Measurements from ENCODE around the gene C6.
"Not testable (repeated sequence)": the region's sequence is repeated elsewhere in the genome, so short reads cannot be mapped to it uniquely, and the experiment has no call there.

The C6 gene

DNA sequence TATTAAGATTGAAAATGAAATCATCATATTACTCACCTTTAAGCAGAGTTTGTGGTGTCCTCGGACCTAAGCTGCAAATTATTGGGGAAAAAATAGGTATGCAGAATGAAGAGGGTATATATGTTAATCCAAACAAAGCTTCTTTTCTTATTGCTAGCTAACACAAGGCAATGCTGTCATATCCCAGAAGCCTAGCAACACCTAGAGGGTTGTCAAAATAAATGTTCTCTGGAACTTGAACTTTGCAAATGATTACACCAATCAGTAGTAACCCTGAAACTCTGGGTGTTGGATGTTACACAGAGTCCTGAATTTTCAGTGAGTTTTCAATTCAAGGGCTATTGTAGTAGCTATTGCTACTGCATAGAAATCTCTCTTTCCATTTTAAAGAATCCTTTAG, at the start of gene C6:
Gene C6, minus strand, starts transcription at position 193 of the 400 bp plus-strand sequence. CDS start 10,302 bp downstream, outside the sequence.
- DNase-seq, result no peak

DNA sequence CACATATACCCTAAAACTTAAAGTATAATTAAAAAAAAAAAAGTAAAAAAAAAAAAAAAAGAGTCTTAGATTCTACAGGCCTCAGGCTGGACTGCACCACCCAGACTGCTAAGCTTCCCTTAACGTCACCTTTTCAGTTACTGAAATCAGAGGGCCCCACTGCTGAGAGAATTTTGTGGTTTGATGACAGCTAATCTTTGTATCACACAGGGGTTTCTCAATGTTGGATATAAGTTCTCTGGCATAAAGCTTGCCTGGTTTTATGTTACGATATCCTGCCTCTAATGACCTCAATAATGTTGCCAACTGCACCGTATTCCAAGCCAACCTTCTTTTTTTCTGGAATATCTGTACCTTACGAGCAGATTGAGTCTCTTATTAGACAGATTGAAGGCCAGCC, 43.1 kb upstream of the C6 start:
- DNase-seq, result no peak

DNA sequence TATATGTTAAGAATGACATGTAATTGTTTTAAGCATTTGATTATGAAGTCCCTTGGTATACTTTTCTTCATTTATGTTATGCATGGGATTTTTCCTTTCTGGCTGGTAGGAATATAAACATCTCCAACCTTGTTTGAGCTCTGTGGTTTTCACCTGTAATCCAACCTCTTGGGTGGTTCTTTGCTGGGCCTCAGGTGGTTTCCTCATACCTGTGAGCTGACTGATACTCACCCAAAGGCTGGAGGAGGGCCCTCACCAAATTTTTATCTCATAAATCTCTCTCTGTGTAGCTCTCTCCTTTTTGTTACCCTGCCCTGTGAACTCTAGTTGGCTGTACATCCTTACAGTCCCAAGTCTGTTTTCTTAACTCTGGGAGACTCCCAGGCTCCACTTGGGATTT, 39.8 kb upstream of the C6 start:
- no peak for DNase-seq

DNA sequence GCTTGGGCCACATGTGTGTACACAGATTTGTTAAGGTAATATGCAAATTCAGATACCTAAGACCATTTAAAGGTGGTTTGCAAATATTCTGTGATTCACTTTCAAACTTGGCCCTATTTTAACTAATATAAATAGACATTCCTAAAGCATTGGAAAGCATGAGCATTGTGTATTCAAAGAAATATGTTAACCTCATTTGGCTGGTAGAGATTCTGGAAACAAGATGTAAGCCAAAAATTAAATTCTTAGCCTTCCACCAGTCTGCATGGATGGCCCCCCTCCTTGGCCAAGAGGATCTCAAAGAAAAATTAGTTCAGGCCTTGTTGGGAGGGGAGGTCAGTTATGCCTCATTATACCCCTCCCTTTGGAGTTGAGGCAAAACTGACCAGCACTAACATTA, 38.7 kb upstream of the C6 start:
- DNase-seq, result no peak

DNA sequence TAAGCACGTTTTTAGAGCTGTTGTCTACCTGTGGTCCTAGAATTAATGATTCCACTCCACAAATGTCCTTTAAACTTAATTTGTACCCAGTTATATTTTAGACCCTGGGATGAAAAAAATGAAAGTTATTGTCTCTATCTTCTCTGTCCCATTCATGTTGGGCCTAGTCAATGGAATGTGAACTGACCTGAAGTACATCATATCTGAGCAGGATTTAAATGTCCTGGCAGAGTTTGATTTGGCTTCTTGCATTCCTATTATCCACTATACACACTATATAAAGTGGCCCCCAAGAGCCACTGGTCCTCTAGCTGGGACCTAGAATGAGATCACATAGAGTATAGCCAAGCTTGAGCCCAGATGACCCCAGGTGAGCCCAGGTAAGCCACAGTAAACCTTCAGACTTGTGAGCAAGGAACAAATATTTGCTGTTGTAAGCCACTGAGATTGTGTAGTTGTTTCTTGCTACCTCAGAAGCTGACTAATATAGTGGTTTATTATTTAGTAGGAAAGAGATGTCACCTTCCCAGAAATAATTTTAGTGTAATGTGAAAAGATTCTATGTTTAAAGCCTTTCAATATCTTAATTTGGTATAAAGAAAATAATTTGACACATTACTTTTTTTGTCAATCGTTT, 37.1 kb upstream of the C6 start:
- DNase-seq, result no peak

DNA sequence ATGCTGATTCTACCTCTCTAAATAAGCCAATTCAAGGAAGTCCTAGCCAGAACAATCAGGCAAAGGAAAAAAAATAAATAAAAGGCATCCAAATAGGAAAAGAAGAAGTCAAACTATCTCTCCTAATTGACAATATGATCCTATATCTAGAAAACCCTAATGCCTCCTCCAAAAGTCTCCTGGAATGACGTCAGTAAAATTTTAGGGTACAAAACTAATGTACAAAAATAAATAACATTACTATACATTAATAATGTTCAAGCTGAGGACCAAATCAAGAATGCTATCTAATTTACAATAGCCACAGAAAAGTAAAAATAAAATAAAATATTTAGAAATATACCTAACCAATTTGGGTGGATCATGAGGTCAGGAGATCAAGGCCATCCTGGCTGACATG, 33.8 kb upstream of the C6 start:
- no peak for DNase-seq

DNA sequence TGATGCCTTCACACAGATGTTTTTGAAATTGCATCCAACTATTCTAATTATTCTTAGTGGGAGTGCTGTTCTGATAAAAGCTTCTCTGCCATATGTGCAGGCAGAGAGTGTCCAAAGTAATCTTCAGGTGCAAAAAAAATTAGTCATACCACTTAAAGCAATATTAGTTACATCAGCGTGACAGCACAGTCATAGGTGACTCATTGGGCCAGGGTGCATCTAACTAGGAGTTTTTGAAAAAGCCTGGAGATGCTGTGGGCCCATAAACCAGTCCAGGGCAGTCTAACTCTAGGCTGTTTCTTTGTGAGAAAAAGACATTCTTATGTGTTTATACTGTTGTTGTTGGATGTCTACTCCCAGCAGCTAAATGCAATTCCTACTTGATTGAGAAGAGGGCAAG, 33.0 kb upstream of the C6 start:
- no peak for DNase-seq

DNA sequence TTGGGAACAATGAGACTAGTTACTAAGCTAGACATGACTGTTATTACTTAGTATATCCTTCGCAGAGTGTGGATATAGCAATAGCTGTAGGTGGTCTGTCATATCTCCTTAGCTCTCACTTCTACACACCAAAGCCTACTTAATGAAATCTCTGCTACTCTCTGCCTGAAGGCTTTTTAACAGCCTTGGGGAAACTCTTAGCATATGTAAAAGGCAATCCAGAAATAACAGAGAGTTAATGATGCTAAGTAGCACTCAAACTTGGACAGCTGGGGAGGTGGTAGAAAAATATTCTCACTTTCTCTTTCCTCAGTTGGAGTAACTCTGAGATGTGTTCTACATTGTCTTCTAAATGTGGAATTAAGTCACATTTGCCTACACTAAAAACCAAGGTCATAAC, 30.2 kb upstream of the C6 start:
- no peak for DNase-seq

DNA sequence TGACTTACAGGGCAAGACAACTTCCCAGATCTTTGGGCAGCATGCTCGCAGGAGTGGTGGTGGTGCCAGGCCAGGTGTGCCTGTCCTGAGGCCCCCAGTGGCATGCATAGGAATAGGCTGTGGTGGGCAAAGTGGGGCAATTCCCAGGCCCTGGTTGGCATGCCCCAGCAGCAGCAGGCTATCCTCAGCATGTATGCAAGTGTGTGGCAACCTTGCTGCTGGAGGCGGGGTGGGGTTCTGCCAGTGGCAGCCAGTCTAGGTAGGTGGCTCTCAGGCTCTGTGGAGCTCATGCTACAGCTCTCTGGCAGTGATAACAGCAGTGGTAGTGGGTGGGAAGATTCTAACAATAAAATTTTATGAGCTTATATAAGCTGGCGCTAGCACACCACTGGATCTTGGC, 27.7 kb upstream of the C6 start:
- no peak for DNase-seq

DNA sequence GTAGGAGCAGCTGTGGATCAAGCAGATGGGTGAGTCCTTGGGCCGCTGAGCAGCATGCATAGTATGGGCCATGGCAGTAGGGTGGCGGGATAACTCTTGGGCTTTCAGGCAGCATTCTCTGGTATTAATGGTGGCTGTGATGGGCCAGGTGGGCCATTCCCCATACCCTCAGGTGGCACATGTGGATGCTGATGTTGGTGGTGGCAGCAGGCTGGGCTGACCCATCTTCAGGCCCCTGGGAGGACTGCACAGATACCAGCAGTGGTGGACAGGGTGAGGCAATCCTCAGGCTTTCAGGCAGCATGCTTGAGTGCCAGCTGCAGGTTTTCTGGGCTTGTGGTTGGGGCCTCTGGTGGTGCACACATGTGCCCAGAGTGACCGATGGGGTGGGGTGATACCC, 27.1 kb upstream of the C6 start:
- no peak for DNase-seq

DNA sequence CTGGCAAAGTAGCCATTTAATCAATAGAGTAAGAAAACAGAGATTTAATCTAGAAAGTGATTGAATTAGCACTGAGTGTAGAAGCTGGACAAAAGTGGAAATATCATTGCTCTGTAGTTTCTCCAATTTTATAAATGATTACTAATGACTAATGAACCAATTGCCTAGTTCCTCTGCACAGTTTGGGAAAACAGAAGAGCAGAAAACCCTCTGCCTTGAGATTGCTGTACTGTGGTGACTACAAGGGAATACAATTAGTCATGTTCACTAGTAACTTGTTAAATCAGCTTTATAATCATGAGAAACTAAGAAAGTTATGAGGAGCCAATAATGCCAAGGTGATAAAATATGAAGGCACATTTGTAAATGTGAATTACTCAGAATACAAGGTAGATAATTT, 21.1 kb upstream of the C6 start:
- DNase-seq, result no peak

DNA sequence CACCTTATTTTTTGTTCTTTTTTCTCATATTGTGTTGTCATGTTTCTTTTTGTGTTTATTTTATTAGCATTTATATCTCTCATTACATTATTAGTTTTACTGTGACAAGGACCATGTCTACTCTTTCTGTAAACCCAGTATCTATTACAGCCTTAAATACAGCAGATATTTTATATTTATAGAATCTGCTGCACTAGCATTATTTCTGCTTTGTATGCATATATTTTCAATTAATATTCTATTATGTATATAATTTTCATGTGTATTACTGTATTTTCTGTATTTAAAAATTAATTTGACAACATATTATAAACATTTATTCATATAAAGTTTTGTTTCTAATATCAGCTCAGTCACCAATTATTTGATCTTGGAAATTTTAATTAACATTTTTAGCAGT, 19.5 kb upstream of the C6 start:
- DNase-seq, result no peak

DNA sequence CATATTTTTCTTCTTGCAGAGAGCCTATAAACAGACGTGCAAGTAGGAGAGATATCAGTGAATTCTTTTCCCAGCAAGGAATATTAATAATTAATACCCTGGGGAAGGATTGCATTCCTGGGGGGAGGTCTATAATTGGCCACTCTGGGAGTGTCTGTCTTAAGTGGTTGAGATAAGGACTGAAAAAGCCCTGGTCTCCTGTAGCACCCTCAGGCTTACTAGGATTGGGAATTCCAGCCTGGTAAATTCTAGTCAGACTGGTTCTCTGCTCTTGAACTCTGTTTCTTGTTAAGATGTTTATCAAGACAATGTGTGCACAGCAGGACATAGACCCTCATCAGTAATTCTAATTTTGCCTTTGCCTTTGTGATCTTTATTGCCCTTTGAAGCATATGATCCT, 16.9 kb upstream of the C6 start:
- not testable (repeated sequence) for DNase-seq

DNA sequence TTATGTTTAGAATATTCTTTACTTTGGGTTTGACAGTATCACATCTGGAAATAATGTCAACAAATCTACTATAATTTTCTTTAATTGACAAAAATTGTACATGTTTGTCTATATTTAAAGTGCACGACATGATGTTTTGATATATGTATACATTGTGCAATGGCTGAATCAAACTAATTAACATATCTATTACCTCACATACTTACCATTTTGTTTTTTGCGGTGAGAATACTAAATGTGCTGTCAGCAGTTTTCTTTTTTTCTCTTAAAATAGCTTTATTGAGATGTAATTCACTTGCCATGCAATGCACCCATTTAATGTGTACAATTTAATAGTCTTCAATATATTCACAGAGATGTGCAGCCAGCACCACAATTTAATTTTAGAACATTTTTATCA, 10.6 kb upstream of the C6 start:
- DNase-seq, result no peak

DNA sequence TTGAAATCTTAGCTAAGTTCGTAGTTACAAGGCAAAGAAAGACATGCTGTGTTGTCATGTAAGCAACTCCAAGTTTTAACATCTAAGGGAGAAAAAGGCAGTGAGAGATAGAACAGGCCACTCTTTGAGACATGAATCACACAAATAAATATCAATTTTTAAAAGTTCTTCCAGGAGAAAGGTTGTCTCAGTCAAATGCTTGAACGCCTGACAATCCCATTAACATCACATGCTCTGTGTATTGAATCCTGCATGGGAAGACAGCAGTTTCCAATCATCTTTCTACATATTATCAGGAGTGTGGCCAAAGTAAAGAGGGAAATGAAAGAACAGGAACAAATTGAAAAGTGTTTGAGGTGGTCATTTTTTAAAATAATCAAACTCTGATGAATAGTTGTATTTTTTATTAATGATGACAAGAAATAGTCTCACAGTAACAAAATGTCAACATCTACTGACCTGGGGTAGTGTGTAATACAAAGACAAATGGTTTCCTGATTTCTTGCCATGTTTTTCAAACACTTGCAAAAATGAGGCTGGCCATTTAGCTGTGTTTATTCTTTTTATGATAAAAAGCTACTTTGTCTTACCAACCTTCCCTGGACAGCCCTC, 6.4 kb upstream of the C6 start:
- no peak for DNase-seq

DNA sequence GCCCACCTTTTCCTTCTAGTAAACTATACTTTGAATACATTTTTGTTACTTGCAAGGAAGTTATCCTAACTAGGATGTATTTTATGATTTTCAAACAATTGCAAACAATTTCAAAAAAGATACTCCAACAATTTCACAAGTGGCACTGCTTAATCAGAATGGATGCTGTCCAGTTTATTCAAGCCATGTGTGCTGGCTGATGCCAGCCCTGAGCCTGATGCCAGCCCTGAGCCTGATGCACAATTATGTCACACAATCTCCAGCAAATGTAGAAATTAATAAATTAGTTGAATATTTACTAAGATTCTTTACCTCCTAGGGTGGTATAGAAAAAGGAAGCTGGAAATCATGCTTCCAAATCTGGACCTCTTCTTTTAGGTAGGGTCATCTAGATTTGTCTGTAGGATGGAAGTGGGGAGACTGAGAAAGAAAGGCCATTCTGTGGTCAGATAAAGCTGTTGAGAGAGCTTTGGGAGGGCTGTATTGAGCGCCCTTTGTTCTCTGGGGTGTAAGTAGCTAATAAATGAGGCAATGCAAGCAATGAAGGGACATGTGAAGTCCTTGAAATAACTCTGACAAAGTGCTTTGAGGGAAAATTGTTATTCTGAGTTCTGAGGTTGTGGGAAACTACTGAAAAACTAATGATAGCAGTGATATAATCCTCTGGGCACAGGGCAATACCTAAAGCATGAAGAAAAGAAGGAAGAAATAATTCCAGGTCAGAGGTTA, 5.8 kb upstream of the C6 start:
- DNase-seq, result no peak

DNA sequence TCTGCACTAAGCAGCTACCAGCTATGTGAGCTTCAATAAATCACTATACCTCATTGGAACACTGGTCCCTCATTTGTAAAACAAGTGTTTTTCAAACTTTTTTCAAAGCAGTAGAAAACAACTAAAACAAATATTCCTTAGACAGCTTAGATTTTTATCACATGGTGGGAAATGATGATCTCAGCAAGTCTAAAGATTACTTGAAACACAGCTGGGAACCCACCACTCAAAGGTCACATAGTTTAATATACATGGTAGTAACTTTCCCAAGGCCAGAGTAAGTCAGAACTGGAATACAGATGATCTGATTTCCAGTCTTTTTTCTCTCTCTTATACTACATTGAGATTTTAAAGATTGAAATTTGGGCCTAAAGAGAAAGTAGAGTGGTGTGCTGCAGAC, 850 bp upstream of the C6 start:
- no peak for DNase-seq

DNA sequence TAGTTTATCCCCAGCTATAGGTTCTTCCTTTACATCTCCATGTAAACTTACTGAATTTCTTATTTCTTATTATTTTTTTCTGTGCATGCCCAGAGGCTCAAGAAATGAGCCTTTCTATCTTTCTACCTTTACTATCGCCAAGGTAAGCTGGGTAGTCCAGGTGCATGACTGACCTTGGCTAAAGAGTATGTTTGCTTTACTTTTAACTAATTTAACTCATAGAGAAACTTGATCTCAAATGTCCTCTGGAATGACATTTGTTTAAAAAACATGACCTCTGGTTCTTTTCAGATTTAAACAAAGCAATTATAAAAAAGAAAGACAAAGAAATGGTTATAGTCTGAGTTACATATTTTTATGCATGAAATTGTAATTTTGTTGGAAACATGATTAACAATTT, 397 bp downstream of the C6 start:
- DNase-seq, result no peak

DNA sequence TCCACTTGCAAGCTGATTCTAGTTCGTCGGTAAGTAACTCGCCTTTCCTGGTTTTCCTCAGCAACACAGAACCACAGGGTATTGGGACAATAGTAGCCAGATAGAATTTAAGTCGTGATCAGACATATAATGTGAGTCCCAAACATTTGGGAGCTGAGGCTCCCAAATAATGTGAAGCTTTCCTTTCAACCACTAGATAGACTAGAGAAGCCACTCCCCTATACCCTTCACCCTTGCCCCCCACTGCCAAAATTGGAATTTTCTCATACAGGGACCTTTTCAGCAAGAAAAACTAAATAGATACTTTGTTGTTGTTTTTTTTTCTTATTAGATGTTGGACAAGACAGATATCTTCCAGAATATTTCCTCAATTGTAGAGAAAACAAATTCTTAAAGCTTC, 1.9 kb downstream of the C6 start:
- DNase-seq, result no peak

DNA sequence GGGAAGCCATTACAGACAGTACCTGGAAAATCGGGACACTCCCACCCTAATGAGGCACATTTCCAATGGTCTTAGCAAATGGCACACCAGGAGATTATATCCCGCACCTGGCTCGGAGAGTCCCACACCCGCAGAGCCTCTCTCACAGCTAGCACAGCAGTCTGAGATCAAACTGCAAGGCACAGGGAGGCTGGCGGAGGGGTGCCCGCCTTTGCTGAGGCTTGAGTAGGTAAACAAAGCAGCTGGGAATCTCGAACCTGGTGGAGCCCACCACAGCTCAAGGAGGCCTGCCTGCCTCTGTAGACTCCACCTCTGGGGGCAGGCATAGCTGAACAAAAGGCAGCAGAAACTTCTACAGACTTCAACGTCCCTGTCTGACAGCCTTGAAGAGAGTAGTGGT, 7.9 kb downstream of the C6 start:
- not testable (repeated sequence) for DNase-seq

DNA sequence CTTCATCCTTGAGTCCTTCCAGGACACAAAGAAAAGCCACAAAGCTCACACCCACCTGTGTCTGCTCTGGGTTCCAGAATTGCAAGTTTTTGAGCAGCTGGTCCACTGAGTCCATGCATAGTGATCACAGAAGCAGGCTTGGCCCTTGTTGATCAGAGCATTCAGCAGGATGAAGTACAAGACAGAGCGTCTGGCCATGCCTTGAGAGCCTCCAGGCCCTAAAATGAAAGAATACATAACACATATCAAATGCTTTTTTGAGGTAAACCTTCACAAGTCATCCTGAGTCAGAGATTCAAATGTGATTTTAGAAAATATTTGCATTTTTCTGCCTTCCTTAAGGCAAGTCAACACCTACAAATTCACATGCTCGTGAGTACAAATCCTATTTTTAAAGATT, 10.3 kb downstream of the C6 start:
- DNase-seq, result no peak

DNA sequence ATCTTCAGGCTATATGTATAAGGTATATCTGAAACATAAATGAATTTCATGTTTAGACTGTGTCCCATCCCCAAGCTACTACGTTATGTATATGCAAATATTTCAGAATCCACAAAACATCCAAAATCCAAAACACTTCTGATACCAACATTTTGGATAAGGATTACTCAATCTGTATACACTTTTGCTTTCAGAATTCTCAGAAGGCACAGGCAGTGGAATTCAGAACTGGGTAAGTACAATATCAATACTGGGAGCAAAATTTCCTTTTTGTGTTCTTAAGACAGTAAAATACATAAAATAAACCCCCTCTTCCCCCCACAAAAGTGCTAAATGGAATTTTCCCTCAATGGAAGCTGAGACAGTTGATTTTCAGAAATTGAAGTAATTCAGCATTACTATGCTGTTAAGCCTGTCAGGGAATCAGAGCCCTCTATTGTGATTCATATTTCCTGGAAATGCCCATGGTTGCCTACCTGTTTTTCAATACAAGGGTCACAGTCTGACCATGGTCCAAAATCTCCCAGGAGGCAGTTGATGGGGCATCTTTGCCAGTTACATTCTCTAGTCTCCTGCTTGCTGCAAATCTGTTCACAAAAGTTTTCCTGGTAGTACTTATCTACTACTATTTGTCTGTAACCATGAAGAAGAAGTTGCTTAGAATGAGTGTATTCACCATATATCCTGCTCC, 12.1 kb downstream of the C6 start:
- DNase-seq, result no peak

DNA sequence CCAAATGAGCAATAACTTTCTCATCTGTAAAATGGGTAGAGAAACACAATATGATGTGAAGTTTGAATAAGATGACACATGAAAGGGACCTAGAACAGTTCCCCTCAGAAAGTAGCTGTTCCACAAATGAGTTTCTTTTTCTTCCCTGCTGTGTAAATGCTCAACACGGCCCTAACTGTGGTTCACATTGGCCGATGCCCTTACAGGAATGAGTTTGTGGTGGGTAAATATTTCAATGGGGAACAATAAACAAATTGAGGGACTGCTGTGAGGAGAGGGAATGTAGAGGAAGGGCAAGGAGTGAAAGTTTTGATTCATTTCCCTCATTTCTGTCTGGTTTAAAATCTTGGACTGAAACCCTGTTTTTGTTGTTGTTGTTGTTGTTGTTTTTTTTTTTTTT, 12.8 kb downstream of the C6 start:
- DNase-seq, result no peak

DNA sequence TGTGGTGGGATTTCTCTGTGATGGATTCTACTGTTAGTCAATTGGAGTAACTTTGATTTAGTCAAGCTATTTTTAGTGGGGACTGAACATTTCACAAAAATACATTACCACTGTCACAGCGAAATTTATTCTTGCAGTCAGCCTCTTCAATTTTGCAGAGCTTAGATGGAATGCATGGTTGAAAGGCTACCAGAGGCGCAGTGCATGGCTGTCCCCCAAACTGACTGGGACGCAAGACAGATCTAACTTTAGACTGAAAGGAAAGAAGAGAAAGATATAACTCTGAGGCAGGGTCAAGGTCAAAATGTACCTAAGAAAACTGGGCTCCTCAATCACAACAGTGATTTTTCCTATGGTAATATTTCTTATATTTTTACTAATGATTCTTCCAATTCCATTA, 13.7 kb downstream of the C6 start:
- DNase-seq, result no peak
